HG03159 (cell line): Measurements from ENCODE around the gene MSMO1.
A peak's percentile ranks its signal among the peaks of the same experiment; 100 is the strongest.
"Not testable (repeated sequence)": the region's sequence is repeated elsewhere in the genome, so short reads cannot be mapped to it uniquely, and the experiment has no call there.

Experiments used
- ATAC-seq: cut with Tn5 transposase; IDR thresholded peaks from one replicate; pipeline ENCODE4 v1.9.1; 2021; ENCODE audit warnings: mild to moderate bottlenecking, moderate library complexity; ENCODE audit not compliant: unreplicated experiment

The MSMO1 gene

DNA sequence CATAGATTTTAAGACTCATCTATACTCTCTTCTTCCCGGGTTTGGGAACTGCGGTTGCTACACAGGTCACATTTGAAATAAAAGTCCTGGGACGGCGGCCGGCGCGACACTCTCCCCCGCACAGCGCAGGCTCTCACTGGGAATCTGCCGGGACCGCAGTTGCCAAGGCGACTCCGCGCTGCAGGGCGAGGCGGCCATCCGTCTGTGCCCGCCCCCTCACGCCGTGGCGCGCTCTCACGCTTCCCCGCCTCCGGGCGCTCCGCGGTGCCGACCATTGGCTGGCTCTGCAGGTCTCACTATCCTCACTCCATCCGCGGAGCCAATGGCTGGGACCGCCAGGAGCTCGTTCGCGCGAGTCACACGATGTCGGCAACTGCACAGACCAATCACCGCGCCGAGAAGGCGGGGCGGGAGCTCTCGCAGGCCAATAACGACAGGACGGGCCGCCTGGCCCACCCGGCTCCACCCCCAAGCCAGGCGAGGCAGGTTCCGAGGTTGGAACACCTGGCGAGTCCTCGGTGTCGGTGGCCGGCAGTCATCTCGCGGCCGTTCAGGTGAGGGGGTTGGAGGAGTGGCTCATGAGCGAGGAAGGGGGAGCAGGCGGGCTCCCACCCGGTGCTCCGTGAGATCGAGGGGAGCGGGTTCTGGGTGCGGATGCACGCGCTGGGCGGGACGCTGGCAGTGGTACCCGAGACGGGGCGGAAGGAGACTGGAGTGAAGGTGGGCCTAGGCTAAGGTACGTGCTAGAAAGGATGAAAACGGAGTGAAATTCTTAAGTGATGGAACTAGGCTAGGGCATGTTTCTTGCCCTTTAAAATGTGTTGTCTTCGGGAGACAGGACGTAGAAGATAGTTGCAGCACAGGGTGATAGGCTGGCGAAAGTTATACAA is at the start of gene MSMO1:
MSMO1 (plus strand) TSS at position 459 of the 890 bp plus-strand sequence. CDS start 5,702 bp downstream, outside the sequence.
- ATAC-seq = peak; percentile 98

DNA sequence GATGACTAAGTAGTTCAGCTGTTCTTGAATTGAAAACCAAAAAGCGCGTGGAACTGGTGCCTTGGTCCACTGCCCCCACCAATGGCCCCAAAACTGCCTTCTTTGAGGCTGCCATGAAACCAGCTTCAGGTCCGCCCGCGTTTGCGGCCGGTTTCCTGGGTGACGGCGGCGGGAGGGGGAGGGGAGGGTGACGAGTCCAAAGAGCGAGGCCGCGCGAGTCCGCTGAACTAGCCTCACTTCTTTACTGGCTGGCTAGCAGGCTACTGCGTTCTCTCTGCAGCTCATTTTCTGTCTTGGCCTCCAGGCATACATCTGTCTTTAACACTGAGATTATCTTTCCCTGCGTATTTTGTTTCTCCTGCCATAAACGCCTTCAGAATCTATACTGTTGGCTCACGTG is 47.9 kb upstream of the MSMO1 start:
- ATAC-seq = not testable (repeated sequence)

- not testable (repeated sequence) for ATAC-seq
Observed at GRCh38 chr4:165284697-165285096, 42.8 kb upstream of the MSMO1 start.

GRCh38 chr4:165286619-165287340 is 40.7 kb upstream of the MSMO1 start:
- peak; percentile 66 for ATAC-seq

GRCh38 chr4:165288226-165288625 is 39.2 kb upstream of the MSMO1 start:
- peak; percentile 62 for ATAC-seq

DNA sequence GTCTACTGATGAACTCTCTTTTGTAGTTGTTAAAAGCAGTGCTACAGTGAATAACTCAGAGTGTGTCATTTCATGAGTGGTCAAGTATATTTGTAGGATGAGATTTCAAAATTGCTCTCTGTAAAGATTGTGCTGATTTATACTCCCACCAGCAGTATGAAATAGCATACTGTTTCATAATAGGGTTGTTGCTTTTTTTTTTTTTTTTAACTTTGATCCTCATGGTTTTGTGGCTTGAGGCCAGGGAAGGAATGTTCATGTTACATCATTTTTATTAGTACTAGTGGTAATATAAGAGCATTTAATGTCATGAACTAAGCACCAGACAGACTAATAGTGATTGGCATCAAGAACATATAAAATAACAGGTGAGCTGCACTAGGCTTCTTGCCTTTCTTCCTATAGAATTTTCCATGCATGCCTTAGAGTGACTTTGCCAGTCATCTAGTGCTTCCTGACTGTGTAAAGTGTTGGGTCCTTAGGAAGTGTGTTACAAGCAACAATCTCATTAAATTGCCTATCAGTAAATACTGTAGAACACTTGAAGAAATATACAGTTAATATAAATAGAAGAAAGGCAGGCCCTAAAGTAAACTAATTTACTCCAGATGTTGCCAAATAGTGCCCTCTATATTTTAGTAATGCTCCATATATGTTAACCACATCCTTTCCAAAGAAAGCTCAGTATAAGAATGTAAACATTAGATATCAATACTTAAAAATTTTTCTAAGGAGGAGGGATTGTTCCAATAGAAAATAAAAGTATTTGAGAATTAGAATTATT is 38.6 kb upstream of the MSMO1 start:
- peak; percentile 14 for ATAC-seq

GRCh38 chr4:165289423-165289785 is 38.1 kb upstream of the MSMO1 start:
- no peak for ATAC-seq

- no peak for ATAC-seq
Observed at GRCh38 chr4:165293061-165293460, 34.4 kb upstream of the MSMO1 start.

- ATAC-seq = no peak
Observed at GRCh38 chr4:165293927-165294649, 33.4 kb upstream of the MSMO1 start.

GRCh38 chr4:165294907-165295306 is 32.6 kb upstream of the MSMO1 start:
- ATAC-seq = peak; percentile 92

DNA sequence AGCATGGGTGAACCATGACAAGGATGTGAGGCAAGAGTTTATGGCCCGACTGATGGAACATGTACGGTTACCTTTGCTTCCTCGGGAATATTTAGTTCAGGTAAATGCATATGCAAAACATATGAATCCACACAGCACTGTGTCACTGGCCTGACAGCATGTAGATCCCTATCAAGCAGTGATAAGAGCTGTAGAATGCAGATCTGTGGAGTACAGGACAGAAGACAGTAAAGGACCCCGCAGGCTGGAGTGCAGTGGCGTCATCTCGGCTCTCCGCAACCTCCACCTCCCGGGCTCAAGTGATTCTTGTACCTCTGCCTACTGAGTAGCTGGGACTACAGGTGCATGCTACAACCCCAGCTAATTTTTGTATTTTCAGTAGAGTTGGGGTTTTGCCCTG is 29.8 kb upstream of the MSMO1 start:
- ATAC-seq = no peak

DNA sequence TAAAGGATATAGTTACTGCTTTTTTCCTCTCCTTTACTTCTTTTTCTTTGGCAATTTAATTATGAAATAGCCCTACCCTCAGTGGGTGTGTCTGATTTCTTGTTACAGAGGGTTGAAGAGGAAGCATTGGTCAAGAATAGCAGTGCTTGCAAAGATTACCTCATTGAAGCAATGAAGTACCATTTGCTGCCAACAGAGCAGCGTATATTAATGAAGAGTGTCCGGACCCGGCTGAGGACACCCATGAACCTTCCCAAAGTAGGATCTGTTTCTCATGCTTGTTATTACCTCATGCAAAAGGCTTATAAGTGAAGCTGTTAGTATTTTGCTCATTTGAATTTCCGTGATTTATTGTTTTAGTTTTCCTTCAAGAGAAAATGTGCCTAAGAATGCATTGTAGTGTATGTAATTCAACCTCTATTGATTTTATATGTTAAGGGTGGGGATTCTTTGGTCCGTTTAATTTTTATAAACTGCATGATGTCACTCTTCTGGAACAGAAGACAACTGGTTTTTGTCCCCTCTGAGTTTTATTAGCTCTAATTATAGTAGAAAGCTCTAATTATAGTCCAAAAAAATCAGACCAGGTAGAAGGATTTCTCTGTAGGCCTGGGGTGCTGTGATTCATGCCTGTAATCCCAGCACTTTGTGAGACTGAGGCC is 27.9 kb upstream of the MSMO1 start:
- no peak for ATAC-seq

- ATAC-seq = peak; percentile 67
Observed at GRCh38 chr4:165301833-165302232, 25.6 kb upstream of the MSMO1 start.

DNA sequence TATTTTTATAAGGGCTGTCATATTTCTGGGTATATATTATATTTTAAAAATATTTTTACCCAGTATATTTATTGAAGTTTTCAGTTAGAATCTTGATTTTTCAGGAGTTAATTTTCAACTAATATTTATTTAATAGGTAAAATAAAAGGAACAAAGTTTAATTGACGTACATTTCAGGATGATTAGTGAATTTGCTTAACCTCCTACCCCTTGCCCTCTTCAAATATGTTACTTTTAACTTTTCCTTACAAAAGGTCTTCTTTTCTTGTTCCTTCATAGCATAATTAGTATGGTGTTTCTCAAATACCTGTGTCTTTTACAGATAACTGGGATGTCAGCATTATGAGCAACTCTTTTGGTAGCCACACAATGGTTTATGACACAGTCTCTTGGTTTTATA is 24.8 kb upstream of the MSMO1 start:
- no peak for ATAC-seq

GRCh38 chr4:165308166-165308565 is 19.3 kb upstream of the MSMO1 start:
- ATAC-seq = no peak

DNA sequence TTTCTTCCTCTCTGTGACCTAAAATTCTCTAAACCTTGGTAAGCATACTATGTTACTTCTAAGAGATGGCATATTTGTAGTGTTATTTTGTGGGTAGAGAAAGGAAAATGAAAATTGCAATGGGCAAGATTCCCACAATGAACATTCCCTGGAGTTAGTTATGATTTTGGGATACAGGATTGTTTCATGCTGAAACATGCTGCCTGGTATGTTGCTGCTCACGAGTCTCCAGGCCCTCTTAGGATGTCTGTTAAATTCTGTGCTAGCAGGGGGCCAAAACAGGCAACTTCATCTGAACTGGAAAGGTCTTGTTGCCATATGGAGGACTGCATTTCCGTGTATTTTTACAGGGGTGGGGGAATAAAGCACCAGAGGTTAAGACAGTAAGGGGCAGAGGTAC is 18.9 kb upstream of the MSMO1 start:
- no peak for ATAC-seq

DNA sequence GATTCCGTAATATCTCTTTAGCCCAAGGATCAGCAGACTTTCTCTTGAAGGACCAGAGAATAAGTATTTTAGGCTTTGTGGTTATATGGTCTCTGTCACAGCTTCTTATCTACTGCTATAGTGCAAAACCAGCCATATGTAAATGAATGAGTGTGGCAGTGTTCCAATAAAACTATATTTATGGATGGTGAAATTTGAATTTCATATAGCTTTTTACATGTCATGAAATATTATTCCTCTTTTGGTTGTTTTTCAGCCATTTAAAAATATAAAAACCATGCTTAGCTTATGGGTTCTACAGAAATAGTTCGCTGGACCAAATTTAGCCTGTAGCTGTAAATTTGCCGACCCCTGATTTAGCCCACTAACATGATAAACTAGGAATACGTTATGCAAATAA is 18.0 kb upstream of the MSMO1 start:
- no peak for ATAC-seq

- no peak for ATAC-seq
Observed at GRCh38 chr4:165312506-165312905, 15.0 kb upstream of the MSMO1 start.

DNA sequence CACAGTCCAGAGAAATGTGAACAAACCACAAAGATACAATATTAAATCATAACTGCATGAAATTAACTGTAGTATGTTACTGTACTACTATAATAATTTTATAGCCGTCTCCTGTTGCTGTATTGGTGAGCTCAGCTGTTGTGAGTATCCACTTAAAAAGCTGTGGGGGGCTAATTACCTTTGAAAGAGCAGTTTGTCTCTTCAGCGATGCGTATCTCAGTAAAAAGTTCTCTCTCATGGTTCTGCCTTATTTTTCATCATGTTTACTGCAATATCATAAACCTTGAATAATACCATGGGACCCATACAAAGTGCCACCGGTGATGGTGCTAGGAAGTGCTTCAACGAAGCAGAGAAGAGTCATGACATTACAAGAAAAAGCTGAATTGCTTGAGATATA is 8.4 kb upstream of the MSMO1 start:
- no peak for ATAC-seq

GRCh38 chr4:165319509-165319908 is 8.0 kb upstream of the MSMO1 start:
- no peak for ATAC-seq
